HG03097 (cell line): ENCODE results near the gene TBC1D16.

Source experiments
- ATAC-seq: cut with Tn5 transposase; IDR thresholded peaks from one replicate; pipeline ENCODE4 v1.9.1; 2021; ENCODE audit not compliant: unreplicated experiment, low FRiP score

The TBC1D16 gene

DNA sequence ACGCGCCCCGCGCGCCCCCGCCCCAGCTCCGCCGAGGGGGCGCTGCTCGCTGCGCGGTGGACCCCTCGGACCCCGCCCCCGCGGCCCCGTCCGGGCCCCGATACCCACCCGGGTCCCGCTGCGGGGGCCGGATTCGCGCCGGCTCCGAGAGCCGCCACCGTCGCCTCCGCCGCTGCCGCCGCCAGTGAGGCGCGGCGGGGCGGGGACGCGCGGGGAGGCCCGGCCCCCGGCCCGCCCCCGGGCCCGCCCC, at the start of gene TBC1D16:
Gene TBC1D16, minus strand, starts transcription at position 186 of the 250 bp plus-strand sequence. CDS start 22,325 bp downstream, outside the sequence.
- ATAC-seq: no peak

- no peak for ATAC-seq
Measured at GRCh38 chr17:80084773-80085172, 49.1 kb upstream of the TBC1D16 start.

DNA sequence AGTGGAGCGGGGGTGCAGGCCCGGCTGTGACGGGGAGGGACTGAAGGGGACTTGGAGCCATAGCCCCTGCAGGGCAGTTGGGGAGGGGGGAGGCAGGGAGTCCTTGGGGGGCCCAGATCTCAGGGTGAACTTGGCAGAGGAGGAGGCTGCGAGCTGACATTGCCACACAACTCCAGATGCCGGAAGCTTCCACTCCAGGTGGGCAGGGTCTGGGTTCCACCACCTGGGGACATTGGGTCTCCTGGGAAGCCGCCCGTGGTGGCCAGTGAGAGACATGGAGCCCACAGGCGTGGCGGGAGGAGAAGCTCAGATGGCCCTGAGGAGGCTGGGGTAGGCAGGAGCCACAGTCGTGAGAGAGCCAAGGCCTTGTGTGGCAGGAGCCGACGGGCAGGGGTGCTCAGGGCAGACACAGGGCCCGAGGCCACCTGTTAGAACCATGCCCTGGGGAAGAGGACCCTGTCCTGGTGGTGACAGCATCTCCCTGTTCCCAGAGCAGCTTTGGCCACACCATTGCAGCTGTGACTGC, 47.5 kb upstream of the TBC1D16 start:
- ATAC-seq: no peak

- ATAC-seq: no peak
Measured at GRCh38 chr17:80082403-80083135, 46.9 kb upstream of the TBC1D16 start.

- ATAC-seq: no peak
Measured at GRCh38 chr17:80081596-80081995, 45.9 kb upstream of the TBC1D16 start.

GRCh38 chr17:80080081-80080480, 44.4 kb upstream of the TBC1D16 start:
- ATAC-seq: no peak

DNA sequence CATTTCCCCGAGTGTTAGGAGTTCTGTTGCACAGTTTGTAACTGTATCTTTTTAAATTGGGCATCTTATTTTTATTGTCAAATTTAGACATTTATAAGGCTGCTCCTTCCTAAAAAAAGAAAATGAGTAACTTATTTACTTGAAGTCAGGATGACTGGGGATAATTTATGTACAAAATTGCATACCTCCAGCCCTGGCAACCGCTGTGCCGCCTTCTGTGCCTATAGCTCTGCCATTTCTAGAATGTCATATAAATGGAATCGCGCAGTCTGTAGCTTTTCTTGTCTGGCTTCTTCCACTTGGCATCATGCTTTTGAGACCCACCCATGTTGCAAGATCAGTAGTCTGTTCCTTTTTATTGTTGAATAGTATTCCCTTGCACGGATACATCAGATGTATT, 36.7 kb upstream of the TBC1D16 start:
- ATAC-seq: no peak

DNA sequence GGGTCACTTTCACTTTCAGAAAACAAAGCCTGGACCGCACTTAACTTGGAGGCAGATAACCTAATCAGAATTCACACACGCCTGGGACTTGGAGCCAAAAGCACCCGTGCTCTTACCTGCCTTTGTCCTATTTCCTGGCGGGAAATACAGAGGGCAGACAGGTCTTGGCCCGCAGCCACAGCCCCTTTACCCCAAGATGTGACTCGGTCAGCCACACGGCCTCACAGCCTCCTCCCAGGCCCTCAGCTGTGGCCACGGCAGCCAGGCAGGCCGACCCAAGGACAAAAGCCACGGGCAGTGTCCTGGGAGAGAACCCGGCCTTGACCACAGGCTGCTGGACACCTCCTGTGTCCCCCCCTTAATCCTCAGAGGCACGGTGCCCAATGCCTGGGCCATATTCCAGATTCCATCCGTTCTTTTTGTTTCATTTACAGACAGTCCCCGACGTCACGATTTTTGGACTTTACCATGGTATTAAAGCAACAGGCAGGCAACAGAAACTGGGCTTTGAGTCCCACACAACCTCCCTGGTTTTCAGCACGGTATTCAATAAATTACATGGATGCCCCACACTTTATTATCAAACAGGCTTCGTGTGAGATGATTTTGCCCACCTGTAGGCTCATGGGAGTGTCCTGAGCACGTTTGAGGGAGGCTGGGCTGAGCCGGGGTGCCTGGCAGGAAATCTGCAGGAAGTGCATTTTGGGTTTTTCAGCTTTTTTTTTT, 35.6 kb upstream of the TBC1D16 start:
- ATAC-seq: no peak

- no peak for ATAC-seq
Measured at GRCh38 chr17:80070375-80071115, 34.9 kb upstream of the TBC1D16 start.

DNA sequence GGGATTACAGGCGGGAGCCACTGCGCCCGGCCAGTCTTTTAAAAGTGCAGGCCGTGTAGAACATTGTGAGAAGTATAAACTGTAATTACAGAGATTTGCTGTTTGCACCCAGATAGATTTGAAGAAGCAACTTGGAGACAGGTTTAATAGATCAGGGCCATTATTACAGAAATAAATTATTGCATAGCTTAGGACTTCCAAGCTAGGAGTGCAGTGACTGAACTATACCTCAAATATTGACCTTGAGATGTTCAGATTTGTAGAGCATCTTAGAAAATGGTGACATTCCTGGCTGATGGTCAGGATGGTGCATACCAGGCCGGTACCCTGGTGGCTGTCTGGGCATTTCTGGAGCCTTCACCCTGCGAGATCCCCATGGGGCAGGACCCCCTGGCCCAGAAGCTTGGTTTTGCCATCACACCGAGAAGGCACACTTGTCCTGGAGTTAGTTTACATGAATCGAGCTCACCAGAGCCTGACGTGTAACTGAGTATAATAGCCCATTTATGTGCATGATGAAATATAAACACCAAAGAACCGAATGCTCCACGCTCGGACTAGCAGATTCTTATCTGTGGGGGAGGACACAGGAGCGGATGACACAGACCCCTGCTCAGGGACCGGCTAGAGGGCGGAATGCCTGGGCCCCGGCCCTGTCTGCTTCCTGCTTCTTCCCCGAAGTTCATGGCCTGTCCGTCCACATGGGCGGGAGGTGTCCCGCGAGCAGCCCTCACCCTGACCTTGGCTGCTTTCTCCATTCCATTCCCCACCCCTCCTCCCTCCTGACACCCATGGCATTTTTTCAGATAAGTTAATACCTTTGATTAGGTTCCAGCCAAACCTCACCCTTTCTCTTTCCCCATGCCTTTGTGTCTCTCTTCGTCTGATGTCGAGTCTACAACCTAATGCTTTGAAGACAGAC, 32.9 kb upstream of the TBC1D16 start:
- no peak for ATAC-seq

DNA sequence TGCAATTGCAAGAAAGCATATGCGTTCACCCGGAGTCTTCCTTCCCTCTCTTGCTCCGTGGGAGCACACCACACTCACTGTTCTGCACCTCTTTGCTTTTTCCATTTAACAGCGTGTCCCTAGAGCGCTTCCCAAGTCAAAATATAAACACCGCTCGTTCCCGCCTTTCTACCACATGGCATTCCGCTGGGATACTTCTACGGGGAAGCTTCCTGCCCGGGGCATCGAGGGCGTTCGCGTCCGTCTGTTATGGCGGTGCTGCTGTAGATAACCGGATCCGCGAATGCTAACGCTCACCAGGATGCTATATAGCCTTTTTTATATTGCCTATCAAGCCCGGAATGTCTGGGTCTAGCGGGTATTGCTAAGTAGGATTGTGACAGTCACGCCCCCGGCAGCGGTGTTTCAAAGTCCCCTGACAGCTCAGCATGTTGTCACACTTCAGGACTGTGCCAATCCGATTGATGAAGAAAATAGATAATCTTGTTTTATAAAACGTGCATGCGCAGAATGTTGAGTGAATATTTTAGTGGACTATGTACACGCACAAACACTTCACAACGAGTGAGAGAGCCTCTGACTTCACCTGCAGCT, 31.8 kb upstream of the TBC1D16 start:
- no peak for ATAC-seq

DNA sequence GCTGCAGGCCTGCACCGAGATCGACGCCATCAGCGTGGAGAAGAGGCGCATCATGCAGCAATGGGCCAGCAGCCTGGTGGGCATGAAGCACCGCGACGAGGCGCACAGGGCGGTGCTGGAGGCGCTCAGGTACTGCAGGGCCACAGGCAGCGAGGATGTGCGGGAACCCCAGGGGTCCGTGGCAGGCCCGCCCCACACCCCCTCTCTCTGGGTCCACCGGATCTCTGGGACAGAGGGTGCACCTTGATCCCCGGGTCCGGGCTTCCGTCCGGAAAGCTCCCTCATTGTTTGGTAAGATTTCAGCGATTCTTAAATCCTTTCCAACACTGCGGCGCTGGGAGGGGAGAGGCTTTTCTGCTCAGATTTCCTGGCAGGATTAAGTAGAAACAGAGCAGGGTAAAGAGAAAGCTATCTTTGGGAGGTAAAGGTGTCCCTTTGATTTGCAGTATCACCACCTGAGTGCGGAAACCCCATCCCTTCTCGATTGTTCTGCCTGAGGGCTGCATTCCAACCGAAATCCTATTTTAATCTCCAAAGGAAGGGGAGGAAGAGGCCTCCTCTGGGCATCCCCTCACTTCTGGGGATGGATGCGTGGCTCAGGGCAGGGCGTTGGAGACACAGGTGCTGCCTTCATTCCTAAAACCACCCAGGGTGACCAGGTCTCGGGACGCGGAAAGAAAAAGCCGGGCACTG, 30.0 kb upstream of the TBC1D16 start:
- no peak for ATAC-seq

DNA sequence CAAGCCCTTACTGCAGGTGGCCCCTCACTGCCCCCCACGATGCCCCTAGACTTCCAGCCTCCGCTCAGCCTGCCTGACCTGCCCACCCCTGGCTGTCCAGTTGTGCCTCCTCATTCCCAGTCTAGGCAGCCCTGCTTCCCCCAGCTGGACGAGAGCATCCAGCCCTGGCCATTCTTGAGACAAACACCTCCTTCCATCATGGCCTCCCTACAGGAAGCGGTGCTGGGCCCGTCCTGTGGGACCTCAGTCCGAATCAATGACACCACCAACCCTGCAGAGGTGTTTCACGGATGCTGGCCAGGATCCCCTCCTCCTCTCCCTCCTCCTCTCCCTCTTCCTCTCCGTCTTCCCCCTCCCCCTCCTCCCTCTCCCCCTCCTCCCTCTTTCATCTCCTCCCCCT, 29.0 kb upstream of the TBC1D16 start:
- ATAC-seq: no peak

- ATAC-seq: no peak
Measured at GRCh38 chr17:80063830-80064585, 28.3 kb upstream of the TBC1D16 start.

- no peak for ATAC-seq
Measured at GRCh38 chr17:80061421-80061820, 25.7 kb upstream of the TBC1D16 start.

GRCh38 chr17:80060644-80061043, 25.0 kb upstream of the TBC1D16 start:
- no peak for ATAC-seq

- ATAC-seq: no peak
Measured at GRCh38 chr17:80058311-80058955, 22.8 kb upstream of the TBC1D16 start.

- no peak for ATAC-seq
Measured at GRCh38 chr17:80055597-80055996, 19.9 kb upstream of the TBC1D16 start.
